ENCODE results near the gene PTPRT.

PTPRT gene

GRCh38 chr20:42123981-42124473, 1065.7 kb downstream of the PTPRT start:
- no peak for DNase-seq
- Mint-ChIP-seq H3K27me3 (ENCODE audit: low read depth, poor library complexity) (peaks cover 8% of the 10 kb centered on the region), H3K9me3 (no peaks in the 10 kb centered on the region), H3K36me3 (ENCODE audit: low read depth) (no peaks in the 10 kb centered on the region), H3K27ac (no peak overlapping the region), H3K4me3 (no peak overlapping the region), H3K4me1 (no peaks in the 10 kb centered on the region)
- no peak for TF ChIP-seq CTCF (IDR thresholded peaks at IDR 0.05)

- no peak overlapping the region for H3K27ac Mint-ChIP-seq
- no peak for DNase-seq
- H3K4me3 Mint-ChIP-seq = no peak overlapping the region
- H3K36me3 Mint-ChIP-seq (ENCODE audit: low read depth) = no peaks in the 10 kb centered on the region
- TF ChIP-seq CTCF (IDR thresholded peaks at IDR 0.05) = no peak
- H3K27me3 Mint-ChIP-seq (ENCODE audit: low read depth, poor library complexity) = peaks cover 9% of the 10 kb centered on the region
- no peaks in the 10 kb centered on the region for H3K9me3 Mint-ChIP-seq
- H3K4me1 Mint-ChIP-seq = no peaks in the 10 kb centered on the region
These were observed 1071.1 kb downstream of the PTPRT start for GRCh38 chr20:42118409-42119125.

GRCh38 chr20:42118001-42118400, 1071.7 kb downstream of the PTPRT start:
- TF ChIP-seq CTCF (IDR thresholded peaks at IDR 0.05) = no peak
- DNase-seq = no peak
- Mint-ChIP-seq H3K4me1 (no peaks in the 10 kb centered on the region), H3K27me3 (ENCODE audit: low read depth, poor library complexity) (peaks cover 6% of the 10 kb centered on the region), H3K4me3 (no peak overlapping the region), H3K27ac (peak overlapping the region; percentile 2), H3K36me3 (ENCODE audit: low read depth) (no peaks in the 10 kb centered on the region), H3K9me3 (no peaks in the 10 kb centered on the region)

- Mint-ChIP-seq H3K27ac (no peak overlapping the region), H3K4me1 (no peaks in the 10 kb centered on the region), H3K4me3 (no peak overlapping the region), H3K36me3 (ENCODE audit: low read depth) (no peaks in the 10 kb centered on the region), H3K9me3 (no peaks in the 10 kb centered on the region), H3K27me3 (ENCODE audit: low read depth, poor library complexity) (peaks cover 9% of the 10 kb centered on the region)
- TF ChIP-seq CTCF (IDR thresholded peaks at IDR 0.05) = no peak
- DNase-seq = no peak
These were observed 1076.5 kb downstream of the PTPRT start for GRCh38 chr20:42113236-42113635.

- Mint-ChIP-seq H3K4me3 (no peak overlapping the region), H3K27me3 (ENCODE audit: low read depth, poor library complexity) (peaks cover 6% of the 10 kb centered on the region), H3K9me3 (no peaks in the 10 kb centered on the region), H3K4me1 (peaks cover 1% of the 10 kb centered on the region), H3K27ac (no peak overlapping the region), H3K36me3 (ENCODE audit: low read depth) (no peaks in the 10 kb centered on the region)
- TF ChIP-seq CTCF (IDR thresholded peaks at IDR 0.05) = no peak
- DNase-seq = no peak
These were observed 1077.5 kb downstream of the PTPRT start for GRCh38 chr20:42112161-42112560.

- no peak overlapping the region for H3K4me3 Mint-ChIP-seq
- H3K27me3 Mint-ChIP-seq (ENCODE audit: low read depth, poor library complexity) = peaks cover 6% of the 10 kb centered on the region
- no peaks in the 10 kb centered on the region for H3K36me3 Mint-ChIP-seq (ENCODE audit: low read depth)
- no peak for DNase-seq
- no peak for TF ChIP-seq CTCF (IDR thresholded peaks at IDR 0.05)
- no peaks in the 10 kb centered on the region for H3K9me3 Mint-ChIP-seq
- H3K27ac Mint-ChIP-seq = no peak overlapping the region
- H3K4me1 Mint-ChIP-seq = peaks cover 4% of the 10 kb centered on the region
These were observed 1078.4 kb downstream of the PTPRT start for GRCh38 chr20:42111349-42111748.

Measured in nephron progenitor cell (in vitro differentiated cells).